NCI-H187 treated with DMSO at 0.1 percent for 48 hours (cell line): ENCODE measurements around the gene CIZ1.

Experiments
- DNase-seq: peaks from one replicate; lab custom pipeline; 2025; lab: John Stamatoyannopoulos, UW

Gene CIZ1

GRCh38 chr9:128163027-128163515 is 28.3 kb downstream of the CIZ1 start:
- DNase-seq, result no peak

- no peak for DNase-seq
These were observed 29.0 kb downstream of the CIZ1 start for GRCh38 chr9:128162215-128163026.

GRCh38 chr9:128161215-128161902 is 30.0 kb downstream of the CIZ1 start:
- DNase-seq, result no peak

- no peak for DNase-seq
These were observed 30.8 kb downstream of the CIZ1 start for GRCh38 chr9:128160603-128160987.

- peak; percentile 51 for DNase-seq
These were observed 31.4 kb downstream of the CIZ1 start, which contains the start of gene BBLN for GRCh38 chr9:128159784-128160602. Gene BBLN, plus strand, starts transcription at chr9:128160265. Its CDS starts 143 bp downstream, at chr9:128160408.

GRCh38 chr9:128159522-128159783 is 31.9 kb downstream of the CIZ1 start:
- no peak for DNase-seq

- no peak for DNase-seq
These were observed 35.5 kb downstream of the CIZ1 start for GRCh38 chr9:128155736-128156500.

- no peak for DNase-seq
These were observed 37.3 kb downstream of the CIZ1 start for GRCh38 chr9:128153947-128154695.

- no peak for DNase-seq
These were observed 38.1 kb downstream of the CIZ1 start for GRCh38 chr9:128153060-128153946.

GRCh38 chr9:128152133-128153059 is 39.0 kb downstream of the CIZ1 start:
- DNase-seq, result no peak

GRCh38 chr9:128151309-128152132 is 39.9 kb downstream of the CIZ1 start:
- DNase-seq, result no peak

- no peak for DNase-seq
These were observed 40.6 kb downstream of the CIZ1 start for GRCh38 chr9:128150594-128151308.

GRCh38 chr9:128149951-128150593 is 41.3 kb downstream of the CIZ1 start:
- DNase-seq, result no peak

- DNase-seq, result no peak
These were observed 42.2 kb downstream of the CIZ1 start, which contains the start of gene LCN2 for GRCh38 chr9:128149001-128149701. Gene LCN2, plus strand, starts transcription at chr9:128149453. Its CDS starts 73 bp downstream, at chr9:128149526.

GRCh38 chr9:128148509-128149000 is 42.8 kb downstream of the CIZ1 start:
- DNase-seq, result no peak

GRCh38 chr9:128146591-128147120 is 44.7 kb downstream of the CIZ1 start:
- DNase-seq, result no peak
